Activated gamma-delta T cell treated with anti-CD3 and anti-CD28 coated beads, Interleukin-2, amount 50 U/mL, for 16 hours (primary cell): Measurements from ENCODE around the gene MAP3K6.
"Not testable (repeated sequence)": the region's sequence is repeated elsewhere in the genome, so short reads cannot be mapped to it uniquely, and the experiment has no call there.

Source experiments
- DNase-seq: peaks from one replicate; pipeline ENCODE4 v3.0.0-alpha.2; 2020; ENCODE audit warnings: low read depth

MAP3K6 gene

GRCh38 chr1:27366411-27367159 is at the start of gene MAP3K6:
Gene MAP3K6 (minus strand): TSS chr1:27366961. CDS start chr1:27366597, 364 bp downstream.
- DNase-seq: no peak

- DNase-seq: no peak
Measured at GRCh38 chr1:27414091-27414490, 47.3 kb upstream of the MAP3K6 start.

GRCh38 chr1:27413004-27413403 is 46.2 kb upstream of the MAP3K6 start:
- no peak for DNase-seq

GRCh38 chr1:27412502-27412901 is 45.7 kb upstream of the MAP3K6 start:
- DNase-seq: no peak

- DNase-seq: no peak
Measured at GRCh38 chr1:27410709-27411108, 43.9 kb upstream of the MAP3K6 start.

GRCh38 chr1:27409669-27410068 is 42.9 kb upstream of the MAP3K6 start:
- DNase-seq: no peak

- DNase-seq: no peak
Measured at GRCh38 chr1:27408151-27408550, 41.4 kb upstream of the MAP3K6 start.

GRCh38 chr1:27406791-27407190 is 40.0 kb upstream of the MAP3K6 start:
- not testable (repeated sequence) for DNase-seq

GRCh38 chr1:27406362-27406680 is 39.6 kb upstream of the MAP3K6 start:
- DNase-seq: no peak

- DNase-seq: not testable (repeated sequence)
Measured at GRCh38 chr1:27405598-27406361, 39.0 kb upstream of the MAP3K6 start.

GRCh38 chr1:27405074-27405473 is 38.3 kb upstream of the MAP3K6 start:
- DNase-seq: no peak

GRCh38 chr1:27403931-27404330 is 37.2 kb upstream of the MAP3K6 start:
- no peak for DNase-seq

GRCh38 chr1:27403065-27403726 is 36.4 kb upstream of the MAP3K6 start:
- no peak for DNase-seq

GRCh38 chr1:27402349-27402754 is 35.6 kb upstream of the MAP3K6 start:
- DNase-seq: no peak

- DNase-seq: no peak
Measured at GRCh38 chr1:27400963-27401341, 34.2 kb upstream of the MAP3K6 start.

GRCh38 chr1:27400082-27400962 is 33.6 kb upstream of the MAP3K6 start:
- DNase-seq: no peak

- DNase-seq: no peak
Measured at GRCh38 chr1:27399251-27400025, 32.7 kb upstream of the MAP3K6 start.

- no peak for DNase-seq
Measured at GRCh38 chr1:27398405-27399149, 31.8 kb upstream of the MAP3K6 start.

GRCh38 chr1:27397749-27398148 is 31.0 kb upstream of the MAP3K6 start:
- DNase-seq: no peak

- no peak for DNase-seq
Measured at GRCh38 chr1:27397110-27397509, 30.3 kb upstream of the MAP3K6 start.
